Measurements from ENCODE around the gene WWOX. TPM values are rescaled to one million over a fixed set of nuclear protein-coding genes. Genes with fewer than 3 reads are reported as not detected.

WWOX gene
- total RNA-seq, 2 donors from 2014 or later = 30.0 to 35.4 TPM

- peaks cover 8% of the 10 kb centered on the region for H3K9me3 ChIP-seq (ENCODE audit: control insufficient read depth, low read length)
- no peak overlapping the region for H3K27ac ChIP-seq (ENCODE audit: low read depth, low read length)
- H3K4me1 ChIP-seq (ENCODE audit: control insufficient read depth, insufficient read depth, low read length) = peaks cover 3% of the 10 kb centered on the region
- H3K4me1 Mint-ChIP-seq = peaks cover 6% of the 10 kb centered on the region
- no peak overlapping the region for H3K4me3 Mint-ChIP-seq
- H3K9me3 Mint-ChIP-seq = peaks cover 9% of the 10 kb centered on the region
- H3K27ac Mint-ChIP-seq = no peak overlapping the region
- no peaks in the 10 kb centered on the region for H3K36me3 ChIP-seq (ENCODE audit: control insufficient read depth, insufficient read depth, low read length)
- H3K36me3 Mint-ChIP-seq (ENCODE audit: low read depth) = no peaks in the 10 kb centered on the region
- H3K4me3 ChIP-seq (ENCODE audit: low read length) = no peak overlapping the region
- no peak overlapping the region for H3K9ac ChIP-seq (ENCODE audit: extremely low read depth, low read length, poor library complexity, severe bottlenecking)
- DNase-seq = no peak
- peaks cover 55% of the 10 kb centered on the region for H3K27me3 Mint-ChIP-seq (ENCODE audit: insufficient read depth)
- TF ChIP-seq CTCF (conservative IDR thresholded peaks at IDR 0.05) = no peak
- WGBS, 2 experiments (ENCODE audit: insufficient coverage in 1 of 2, insufficient read length in 1 of 2) = 78 to 100% methylated on average over 1 of the region's 1 CpG
- no peaks in the 10 kb centered on the region for H3K27me3 ChIP-seq (ENCODE audit: control insufficient read depth, insufficient read depth, low read length, poor library complexity, severe bottlenecking)
Measured at GRCh38 chr16:78091419-78091818, 8.0 kb upstream of the WWOX start.

GRCh38 chr16:78092758-78093157, 6.7 kb upstream of the WWOX start:
- H3K36me3 Mint-ChIP-seq (ENCODE audit: low read depth) = no peaks in the 10 kb centered on the region
- peaks cover 51% of the 10 kb centered on the region for H3K27me3 Mint-ChIP-seq (ENCODE audit: insufficient read depth)
- no peak overlapping the region for H3K27ac ChIP-seq (ENCODE audit: low read depth, low read length)
- no peaks in the 10 kb centered on the region for H3K27me3 ChIP-seq (ENCODE audit: control insufficient read depth, insufficient read depth, low read length, poor library complexity, severe bottlenecking)
- H3K36me3 ChIP-seq (ENCODE audit: control insufficient read depth, insufficient read depth, low read length) = no peaks in the 10 kb centered on the region
- no peak overlapping the region for H3K4me3 Mint-ChIP-seq
- 90 to 95% methylated on average over 6 to 7 of the region's 7 CpGs for WGBS, 2 experiments (ENCODE audit: insufficient coverage in 1 of 2, insufficient read length in 1 of 2)
- no peak overlapping the region for H3K4me3 ChIP-seq (ENCODE audit: low read length)
- no peak overlapping the region for H3K27ac Mint-ChIP-seq
- peaks cover 8% of the 10 kb centered on the region for H3K9me3 ChIP-seq (ENCODE audit: control insufficient read depth, low read length)
- DNase-seq = no peak
- TF ChIP-seq CTCF (conservative IDR thresholded peaks at IDR 0.05) = no peak
- H3K9me3 Mint-ChIP-seq = peaks cover 9% of the 10 kb centered on the region
- peaks cover 6% of the 10 kb centered on the region for H3K4me1 Mint-ChIP-seq
- peaks cover 3% of the 10 kb centered on the region for H3K4me1 ChIP-seq (ENCODE audit: control insufficient read depth, insufficient read depth, low read length)
- no peak overlapping the region for H3K9ac ChIP-seq (ENCODE audit: extremely low read depth, low read length, poor library complexity, severe bottlenecking)

- WGBS, 2 experiments (ENCODE audit: insufficient coverage in 1 of 2, insufficient read length in 1 of 2) = 86 to 90% methylated on average over 2 to 3 of the region's 3 CpGs
- no peak for DNase-seq
- peaks cover 42% of the 10 kb centered on the region for H3K27me3 Mint-ChIP-seq (ENCODE audit: insufficient read depth)
Measured at GRCh38 chr16:78094166-78094565, 5.3 kb upstream of the WWOX start.

More at GRCh38 chr16:78094166-78094565, 5.3 kb upstream of the WWOX start:
- peaks cover 8% of the 10 kb centered on the region for H3K9me3 ChIP-seq (ENCODE audit: control insufficient read depth, low read length)
- H3K36me3 Mint-ChIP-seq (ENCODE audit: low read depth) = no peaks in the 10 kb centered on the region
- H3K36me3 ChIP-seq (ENCODE audit: control insufficient read depth, insufficient read depth, low read length) = no peaks in the 10 kb centered on the region
- TF ChIP-seq CTCF (conservative IDR thresholded peaks at IDR 0.05) = peak; percentile 68
- H3K4me1 Mint-ChIP-seq = peaks cover 10% of the 10 kb centered on the region
- no peaks in the 10 kb centered on the region for H3K27me3 ChIP-seq (ENCODE audit: control insufficient read depth, insufficient read depth, low read length, poor library complexity, severe bottlenecking)
- no peak overlapping the region for H3K9ac ChIP-seq (ENCODE audit: extremely low read depth, low read length, poor library complexity, severe bottlenecking)
- H3K9me3 Mint-ChIP-seq = peaks cover 9% of the 10 kb centered on the region
- H3K27ac Mint-ChIP-seq = no peak overlapping the region
- no peak overlapping the region for H3K27ac ChIP-seq (ENCODE audit: low read depth, low read length)
- H3K4me3 Mint-ChIP-seq = no peak overlapping the region
- no peak overlapping the region for H3K4me3 ChIP-seq (ENCODE audit: low read length)
- H3K4me1 ChIP-seq (ENCODE audit: control insufficient read depth, insufficient read depth, low read length) = peaks cover 3% of the 10 kb centered on the region

Data from endodermal cell (in vitro differentiated cells).